Breast epithelium (tissue), 3 donors: ENCODE measurements around the gene SLC6A17.

ENCODE experiments used
- POLR2A ChIP-seq: fragments of 450-650 bp; IDR thresholded peaks from one replicate; pipeline ENCODE4 v1.6.1; 2016; ENCODE audit warnings: antibody characterized with exemption, mild to moderate bottlenecking, moderate library complexity
- POLR2AphosphoS5 ChIP-seq, 3 donors: sonication (generic); formaldehyde crosslinking; IDR thresholded peaks; one replicate each; pipeline ENCODE4 v1.6.1; 2017; ENCODE audit warnings: antibody characterized with exemption in 3 of 3
- TF ChIP-seq, protein P1 (sequence below), 3 donors: fragments of 450-650 bp; IDR thresholded peaks; one replicate each; pipeline ENCODE4 v1.5.1; 2016 to 2017; ENCODE audit warnings: antibody characterized with exemption in 3 of 3, mild to moderate bottlenecking in 3 of 3, moderate library complexity in 3 of 3

DNA sequence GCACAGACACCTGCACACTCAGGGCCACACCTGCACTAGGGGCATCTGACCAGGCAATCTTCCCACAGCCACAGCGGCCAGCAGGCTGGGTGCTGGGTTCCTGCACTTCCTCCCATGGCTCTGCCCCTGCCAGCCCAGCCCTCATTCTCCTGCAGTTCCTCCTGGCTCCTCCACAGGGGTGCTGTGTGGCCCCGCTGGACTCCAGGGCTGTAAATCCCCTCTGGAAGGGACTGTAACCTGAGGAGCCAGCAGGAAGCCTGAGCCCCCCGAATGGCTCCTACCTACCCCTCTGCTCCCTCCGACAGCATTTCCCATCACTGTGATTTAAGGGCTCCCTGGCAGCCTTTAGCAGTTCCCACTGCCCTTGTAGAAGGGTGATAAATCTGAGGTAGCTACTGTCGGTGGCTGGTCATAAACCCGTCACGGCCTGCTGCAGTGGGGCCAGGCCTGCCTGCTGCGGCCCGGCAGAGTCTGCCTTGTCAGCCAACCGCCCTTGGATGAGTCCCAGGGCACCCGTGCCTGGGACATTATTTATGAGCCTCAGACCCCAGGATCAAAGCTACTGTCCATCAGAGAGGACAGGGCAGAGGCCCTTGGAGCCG is 29.2 kb upstream of the SLC6A17 start:
- TF ChIP-seq POLR2AphosphoS5 (IDR thresholded peaks at IDR 0.05) (no peak), POLR2A (no peak)
- TF ChIP-seq, protein P1, sequence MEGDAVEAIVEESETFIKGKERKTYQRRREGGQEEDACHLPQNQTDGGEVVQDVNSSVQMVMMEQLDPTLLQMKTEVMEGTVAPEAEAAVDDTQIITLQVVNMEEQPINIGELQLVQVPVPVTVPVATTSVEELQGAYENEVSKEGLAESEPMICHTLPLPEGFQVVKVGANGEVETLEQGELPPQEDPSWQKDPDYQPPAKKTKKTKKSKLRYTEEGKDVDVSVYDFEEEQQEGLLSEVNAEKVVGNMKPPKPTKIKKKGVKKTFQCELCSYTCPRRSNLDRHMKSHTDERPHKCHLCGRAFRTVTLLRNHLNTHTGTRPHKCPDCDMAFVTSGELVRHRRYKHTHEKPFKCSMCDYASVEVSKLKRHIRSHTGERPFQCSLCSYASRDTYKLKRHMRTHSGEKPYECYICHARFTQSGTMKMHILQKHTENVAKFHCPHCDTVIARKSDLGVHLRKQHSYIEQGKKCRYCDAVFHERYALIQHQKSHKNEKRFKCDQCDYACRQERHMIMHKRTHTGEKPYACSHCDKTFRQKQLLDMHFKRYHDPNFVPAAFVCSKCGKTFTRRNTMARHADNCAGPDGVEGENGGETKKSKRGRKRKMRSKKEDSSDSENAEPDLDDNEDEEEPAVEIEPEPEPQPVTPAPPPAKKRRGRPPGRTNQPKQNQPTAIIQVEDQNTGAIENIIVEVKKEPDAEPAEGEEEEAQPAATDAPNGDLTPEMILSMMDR (IDR thresholded peaks at IDR 0.05) = no peak
